WTC11 (cell line): ENCODE data around the gene PAK5. TPM values are rescaled to one million over a fixed set of nuclear protein-coding genes. Genes with fewer than 3 reads are reported as not detected.

ENCODE experiments used
- ATAC-seq: fragments of 200-7000 bp; cut with Tn5 transposase; 2 replicates; pipeline ENCODE4 v1.10.0; 2021; ENCODE audit warnings: mild to moderate bottlenecking, moderate library complexity
- CTCF ChIA-PET: fragments of 300-600 bp; sonication (Branson Sonifier 250); formaldehyde crosslinking; loops from one replicate; lab custom pipeline; 2021; ENCODE audit warnings: antibody characterized with exemption; lab: Charles Lee
- POLR2A ChIA-PET: fragments of 350-600 bp; sonication (Branson Sonifier 250); formaldehyde crosslinking; loops from one replicate; lab custom pipeline; 2021; ENCODE audit warnings: antibody characterized with exemption; lab: Charles Lee
- DNase-seq: peaks from one replicate; pipeline ENCODE4 v3.0.0; 2021; ENCODE audit warnings: low spot score
- H3K27ac Mint-ChIP-seq: 2 replicates; pipeline ENCODE4 v1.8.0; 2021; ENCODE audit warnings: mixed read lengths
- H3K27me3 Mint-ChIP-seq: 2 replicates; pipeline ENCODE4 v1.8.0; 2021; ENCODE audit warnings: low read depth, mild to moderate bottlenecking, moderate library complexity, mixed read lengths
- H3K36me3 Mint-ChIP-seq: 2 replicates; pipeline ENCODE4 v1.8.0; 2021; ENCODE audit warnings: mixed read lengths
- H3K4me1 Mint-ChIP-seq: 2 replicates; pipeline ENCODE4 v1.8.0; 2022; ENCODE audit warnings: mixed read lengths
- H3K4me3 Mint-ChIP-seq: 2 replicates; pipeline ENCODE4 v1.8.0; 2021; ENCODE audit warnings: mild to moderate bottlenecking, moderate library complexity, mixed read lengths
- H3K9me3 Mint-ChIP-seq: 2 replicates; pipeline ENCODE4 v1.8.0; 2021; ENCODE audit warnings: mixed read lengths
- ATF1 ChIP-seq: sonication (generic); formaldehyde crosslinking; IDR thresholded peaks from 2 replicates; pipeline ENCODE4 v1.8.1; 2023; ENCODE audit warnings: mild to moderate bottlenecking, moderate library complexity, missing genetic modification reagents
- ATF2 ChIP-seq: sonication (generic); formaldehyde crosslinking; IDR thresholded peaks from 2 replicates; pipeline ENCODE4 v1.8.1; 2022; ENCODE audit warnings: low read depth, missing genetic modification reagents, borderline replicate concordance
- CREB1 ChIP-seq: sonication (generic); formaldehyde crosslinking; IDR thresholded peaks from 2 replicates; pipeline ENCODE4 v1.8.0; 2023; ENCODE audit warnings: mild to moderate bottlenecking, missing genetic modification reagents
- E2F4 ChIP-seq: sonication (generic); formaldehyde crosslinking; IDR thresholded peaks from 2 replicates; pipeline ENCODE4 v1.8.1; 2022; ENCODE audit warnings: low read depth, mild to moderate bottlenecking, moderate library complexity, missing genetic modification reagents, borderline replicate concordance
- E2F5 ChIP-seq: sonication (generic); formaldehyde crosslinking; IDR thresholded peaks from 2 replicates; pipeline ENCODE4 v1.8.1; 2022; ENCODE audit warnings: mild to moderate bottlenecking, moderate library complexity, missing genetic modification reagents
- GABPB1 ChIP-seq: sonication (generic); formaldehyde crosslinking; IDR thresholded peaks from 2 replicates; pipeline ENCODE4 v1.8.1; 2023; ENCODE audit warnings: mild to moderate bottlenecking, missing genetic modification reagents
- HMGA2 ChIP-seq: fragments of 250-450 bp; sonication (Bioruptor Pico); IDR thresholded peaks from 2 replicates; pipeline ENCODE4 v1.4.0; 2021; ENCODE audit warnings: mild to moderate bottlenecking, moderate library complexity
- MAX ChIP-seq: sonication (generic); formaldehyde crosslinking; IDR thresholded peaks from 2 replicates; pipeline ENCODE4 v1.8.0; 2022; ENCODE audit warnings: mild to moderate bottlenecking, missing genetic modification reagents
- NR2C2 ChIP-seq: sonication (generic); formaldehyde crosslinking; IDR thresholded peaks from 2 replicates; pipeline ENCODE4 v1.8.0; 2022; ENCODE audit warnings: mild to moderate bottlenecking, missing genetic modification reagents
- NR3C1 ChIP-seq: sonication (generic); formaldehyde crosslinking; conservative IDR thresholded peaks from 2 replicates; pipeline ENCODE4 v1.8.1; 2023; ENCODE audit warnings: low read depth, mild to moderate bottlenecking, missing genetic modification reagents
- RELA ChIP-seq: sonication (generic); formaldehyde crosslinking; IDR thresholded peaks from 2 replicates; pipeline ENCODE4 v1.8.1; 2022; ENCODE audit warnings: missing genetic modification reagents, mild to moderate bottlenecking, borderline replicate concordance
- ZBTB43 ChIP-seq: sonication (generic); formaldehyde crosslinking; IDR thresholded peaks from 2 replicates; pipeline ENCODE4 v1.8.1; 2023; ENCODE audit warnings: mild to moderate bottlenecking, missing genetic modification reagents
- ZNF121 ChIP-seq: sonication (generic); formaldehyde crosslinking; IDR thresholded peaks from 2 replicates; pipeline ENCODE4 v1.8.0; 2023; ENCODE audit warnings: missing genetic modification reagents
- ZNF138 ChIP-seq: sonication (generic); formaldehyde crosslinking; conservative IDR thresholded peaks from 2 replicates; pipeline ENCODE4 v1.8.1; 2022; ENCODE audit warnings: mild to moderate bottlenecking, moderate library complexity, missing genetic modification reagents
- ZNF281 ChIP-seq: sonication (generic); formaldehyde crosslinking; IDR thresholded peaks from 2 replicates; pipeline ENCODE4 v1.8.0; 2023; ENCODE audit warnings: mild to moderate bottlenecking, missing genetic modification reagents
- ZNF416 ChIP-seq: fragments of 250-450 bp; sonication (Bioruptor Pico); IDR thresholded peaks from 2 replicates; pipeline ENCODE4 v1.9.0; 2021; ENCODE audit warnings: mild to moderate bottlenecking, inconsistent platforms
- ZNF423 ChIP-seq: fragments of 250-450 bp; sonication (Bioruptor Pico); IDR thresholded peaks from 2 replicates; pipeline ENCODE4 v2.1.2; 2022; ENCODE audit warnings: mild to moderate bottlenecking, moderate library complexity
- ZNF532 ChIP-seq: fragments of 250-450 bp; sonication (Bioruptor Pico); IDR thresholded peaks from 2 replicates; pipeline ENCODE4 v1.9.0; 2021; ENCODE audit warnings: mild to moderate bottlenecking, borderline replicate concordance
- total RNA-seq: library from RNA; stranded (reverse); gene quantifications from 3 replicates; pipeline ENCODE4 v1.2.3, GENCODE V29; 2021

Gene PAK5
- total RNA-seq, 1 experiment from 2014 or later = 0.31 TPM

- Mint-ChIP-seq H3K9me3 (no peaks in the 10 kb centered on the region), H3K4me3 (no peak overlapping the region), H3K36me3 (no peaks in the 10 kb centered on the region), H3K27me3 (no peaks in the 10 kb centered on the region), H3K27ac (no peak overlapping the region), H3K4me1 (peaks cover 11% of the 10 kb centered on the region)
- CTCF ChIA-PET = interaction anchor here (1.1 kb wide), 1 partner anchor 204 kb away, joined by 4 read pairs; no protein-coding TSS in a partner anchor
- POLR2A ChIA-PET = no interaction called here
- DNase-seq (no peak), ATAC-seq (no peak)
- TF ChIP-seq E2F4 (no peak), CREB1 (CRISPR knock-in tag) (no peak), ZNF423 (CRISPR knock-in tag) (no peak), ATF2 (CRISPR knock-in tag) (no peak), ATF1 (CRISPR knock-in tag) (no peak), MAX (CRISPR knock-in tag) (no peak), ZNF281 (CRISPR knock-in tag) (no peak), ZBTB43 (CRISPR knock-in tag) (no peak), ZNF532 (CRISPR knock-in tag) (no peak), ZNF138 (CRISPR knock-in tag) (no peak), ZNF121 (no peak), ZNF416 (CRISPR knock-in tag) (no peak)
These were observed 139.7 kb downstream of the PAK5 start for GRCh38 chr20:9699181-9699580.

- CTCF ChIA-PET = no interaction called here
- TF ChIP-seq GABPB1 (CRISPR knock-in tag) = no peak
- TF ChIP-seq RELA (CRISPR knock-in tag) = no peak
- no peak for TF ChIP-seq NR3C1 (CRISPR knock-in tag)
- no peak for TF ChIP-seq HMGA2 (CRISPR knock-in tag)
- TF ChIP-seq E2F5 (CRISPR knock-in tag) = no peak
- TF ChIP-seq NR2C2 (CRISPR knock-in tag) = no peak
These were observed 149.8 kb downstream of the PAK5 start for GRCh38 chr20:9689041-9689440.

More at GRCh38 chr20:9689041-9689440, 149.8 kb downstream of the PAK5 start:
- Mint-ChIP-seq H3K4me1 (peaks cover 7% of the 10 kb centered on the region), H3K9me3 (no peaks in the 10 kb centered on the region), H3K36me3 (no peaks in the 10 kb centered on the region), H3K27ac (no peak overlapping the region), H3K4me3 (no peak overlapping the region), H3K27me3 (no peaks in the 10 kb centered on the region)
- ATAC-seq = no peak
- POLR2A ChIA-PET = no interaction called here
- DNase-seq = no peak
